ENCODE measurements around the gene NLRC5. TPM values are rescaled to one million over a fixed set of nuclear protein-coding genes. Genes with fewer than 3 reads are reported as not detected.

Gene NLRC5
- total and polyA plus RNA-seq, 9 of the 15 experiments (the other 6 are each of a cell fraction or from before 2014, with no cell fraction given) = 0.59 to 0.71 TPM; not detected in 7

- no peak for TF ChIP-seq ZNF609 (CRISPR knock-in tag; IDR thresholded peaks at IDR 0.05; ENCODE audit: borderline replicate concordance)
- peak; percentile 67 for TF ChIP-seq LCOR (CRISPR knock-in tag; IDR thresholded peaks at IDR 0.05)
- TF ChIP-seq ZNF639 (CRISPR knock-in tag; conservative IDR thresholded peaks at IDR 0.05 in 1 of 2, IDR thresholded peaks at IDR 0.05 in 1 of 2) = peak in 1 of 2 experiments; percentile 35; a peak in 1 of 4 replicates
- TF ChIP-seq ZNF75A (CRISPR knock-in tag; IDR thresholded peaks at IDR 0.05) = no peak
- TF ChIP-seq MCM2 (IDR thresholded peaks at IDR 0.05; ENCODE audit: low read depth) = no peak
- TF ChIP-seq ZNF76 (CRISPR knock-in tag; IDR thresholded peaks at IDR 0.05; ENCODE audit: borderline replicate concordance) = no peak
- no peak for TF ChIP-seq ZNF184 (CRISPR knock-in tag; IDR thresholded peaks at IDR 0.05)
- TF ChIP-seq SUPT5H (IDR thresholded peaks at IDR 0.05) = no peak
- TF ChIP-seq ZNF79 (CRISPR knock-in tag; IDR thresholded peaks at IDR 0.05; ENCODE audit: low read depth) = no peak
- no peak for TF ChIP-seq HSF4 (CRISPR knock-in tag; IDR thresholded peaks at IDR 0.05; ENCODE audit: borderline replicate concordance)
- TF ChIP-seq POLR2A (conservative IDR thresholded peaks at IDR 0.05) = no peak
- TF ChIP-seq ELF2 (CRISPR knock-in tag; IDR thresholded peaks at IDR 0.05) = no peak
- no peak for TF ChIP-seq ETS1 (conservative IDR thresholded peaks at IDR 0.05; ENCODE audit: control insufficient read depth, low read depth, low read length)
- TF ChIP-seq FOXJ2 (tag; IDR thresholded peaks at IDR 0.05) = no peak
These were observed 24.9 kb upstream of the NLRC5 start (continued) for GRCh38 chr16:56964243-56965148.
